ENCODE results near the gene COL4A2. TPM values are rescaled to one million over a fixed set of nuclear protein-coding genes. Genes with fewer than 3 reads are reported as not detected.
"Not testable (repeated sequence)": the region's sequence is repeated elsewhere in the genome, so short reads cannot be mapped to it uniquely, and the experiment has no call there.

Gene COL4A2
- total and polyA plus RNA-seq, 4 donors: 8.0 to 45.2 (median 40.3) TPM

DNA sequence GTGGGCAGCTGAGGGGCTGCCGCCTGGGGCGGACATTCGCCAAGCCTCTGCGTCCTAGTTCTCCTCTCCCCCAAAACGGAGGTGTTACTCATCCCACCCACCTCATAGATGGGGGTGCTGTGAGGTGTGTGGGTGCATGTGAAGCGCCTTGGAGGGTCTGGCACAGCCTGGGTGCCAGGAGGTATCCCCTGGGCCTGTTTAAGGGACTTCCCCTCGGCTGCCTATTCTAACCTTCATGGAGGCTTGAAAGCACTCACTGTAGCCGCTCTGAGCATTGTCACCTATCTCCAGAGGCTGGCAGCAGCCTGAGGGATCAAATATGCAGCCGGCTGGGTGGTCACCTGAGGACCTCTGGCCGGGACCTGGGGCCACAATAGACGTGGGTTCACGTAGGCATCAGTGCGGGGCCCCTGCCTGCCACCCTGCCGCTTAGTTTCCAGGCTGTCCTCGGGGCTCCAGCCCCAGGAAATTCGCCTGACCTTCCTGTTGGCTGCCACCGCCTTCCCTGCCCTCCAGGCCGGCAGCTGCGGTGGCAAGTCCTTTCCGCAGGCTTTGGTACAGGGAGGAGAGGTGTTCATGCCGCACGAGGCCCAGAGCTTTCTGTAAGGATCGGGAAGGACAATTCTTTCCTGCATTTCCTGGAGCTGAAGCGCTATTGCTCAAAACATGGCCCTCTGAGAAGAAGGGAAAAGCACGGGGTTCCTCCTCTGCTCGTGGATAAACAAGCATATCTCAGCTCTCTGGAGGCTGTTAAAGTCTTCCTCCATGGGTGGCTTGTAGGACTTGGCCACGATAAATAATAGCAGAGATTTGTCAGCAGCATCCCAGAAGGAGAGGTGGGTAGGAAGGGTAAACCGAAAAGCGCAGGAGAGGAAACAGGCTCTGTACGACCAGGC is 4.6 kb downstream of the COL4A2 start:
- Histone ChIP-seq H3K27ac (ENCODE audit: low read depth in 1 of 2, low read length in 2 of 2) (peak overlapping the region in 1 of 2 donors; percentile 14), H3K36me3 (ENCODE audit: control insufficient read depth in 4 of 4, insufficient read depth in 3 of 4, low read depth in 1 of 4, low read length in 3 of 4) (no peaks in the 10 kb centered on the region), H3K9me3 (ENCODE audit: control insufficient read depth in 4 of 4, low read length in 3 of 4) (no peaks in the 10 kb centered on the region), H3K27me3 (ENCODE audit: control insufficient read depth in 4 of 4, insufficient read depth in 4 of 4, low read length in 3 of 4) (peaks cover 0 to 18% (median 6%) of the 10 kb centered on the region in 4 donors), H3K4me1 (ENCODE audit: control insufficient read depth in 4 of 4, insufficient read depth in 4 of 4, low read length in 3 of 4) (peaks cover 2 to 28% (median 18%) of the 10 kb centered on the region in 4 donors), H3K9ac (ENCODE audit: low read depth in 1 of 2, low read length in 2 of 2) (no peak overlapping the region), H3K4me3 (ENCODE audit: low read depth in 1 of 3, low read length in 3 of 3) (no peak overlapping the region)
- WGBS: 59% methylated on average over 30 of the region's 30 CpGs
- DNase-seq (ENCODE audit: low spot score): no peak
- TF ChIP-seq, protein P1, sequence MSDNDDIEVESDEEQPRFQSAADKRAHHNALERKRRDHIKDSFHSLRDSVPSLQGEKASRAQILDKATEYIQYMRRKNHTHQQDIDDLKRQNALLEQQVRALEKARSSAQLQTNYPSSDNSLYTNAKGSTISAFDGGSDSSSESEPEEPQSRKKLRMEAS (IDR thresholded peaks at IDR 0.05): no peak
- TF ChIP-seq ZBTB33 (IDR thresholded peaks at IDR 0.05) (no peak), YY1 (IDR thresholded peaks at IDR 0.05) (no peak), NR2F2 (IDR thresholded peaks at IDR 0.05) (no peak), RAD21 (IDR thresholded peaks at IDR 0.05) (no peak), HNF4G (IDR thresholded peaks at IDR 0.05) (no peak), EGR1 (IDR thresholded peaks at IDR 0.05; ENCODE audit: low read depth in 2 of 2) (no peak)
- TF ChIP-seq, protein P2, sequence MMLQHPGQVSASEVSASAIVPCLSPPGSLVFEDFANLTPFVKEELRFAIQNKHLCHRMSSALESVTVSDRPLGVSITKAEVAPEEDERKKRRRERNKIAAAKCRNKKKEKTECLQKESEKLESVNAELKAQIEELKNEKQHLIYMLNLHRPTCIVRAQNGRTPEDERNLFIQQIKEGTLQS (IDR thresholded peaks at IDR 0.05): no peak

- H3K36me3 ChIP-seq (ENCODE audit: control insufficient read depth in 4 of 4, insufficient read depth in 3 of 4, low read depth in 1 of 4, low read length in 3 of 4): no peaks in the 10 kb centered on the region
- no peak overlapping the region for H3K4me3 ChIP-seq (ENCODE audit: low read depth in 1 of 3, low read length in 3 of 3)
- H3K9ac ChIP-seq (ENCODE audit: low read depth in 1 of 2, low read length in 2 of 2): no peak overlapping the region
- no peak overlapping the region for H3K27ac ChIP-seq (ENCODE audit: low read depth in 1 of 2, low read length in 2 of 2)
- 65% methylated on average over 4 of the region's 4 CpGs for WGBS
- peaks cover 0 to 20% (median 14%) of the 10 kb centered on the region in 4 donors for H3K4me1 ChIP-seq (ENCODE audit: control insufficient read depth in 4 of 4, insufficient read depth in 4 of 4, low read length in 3 of 4)
- TF ChIP-seq, protein P3, sequence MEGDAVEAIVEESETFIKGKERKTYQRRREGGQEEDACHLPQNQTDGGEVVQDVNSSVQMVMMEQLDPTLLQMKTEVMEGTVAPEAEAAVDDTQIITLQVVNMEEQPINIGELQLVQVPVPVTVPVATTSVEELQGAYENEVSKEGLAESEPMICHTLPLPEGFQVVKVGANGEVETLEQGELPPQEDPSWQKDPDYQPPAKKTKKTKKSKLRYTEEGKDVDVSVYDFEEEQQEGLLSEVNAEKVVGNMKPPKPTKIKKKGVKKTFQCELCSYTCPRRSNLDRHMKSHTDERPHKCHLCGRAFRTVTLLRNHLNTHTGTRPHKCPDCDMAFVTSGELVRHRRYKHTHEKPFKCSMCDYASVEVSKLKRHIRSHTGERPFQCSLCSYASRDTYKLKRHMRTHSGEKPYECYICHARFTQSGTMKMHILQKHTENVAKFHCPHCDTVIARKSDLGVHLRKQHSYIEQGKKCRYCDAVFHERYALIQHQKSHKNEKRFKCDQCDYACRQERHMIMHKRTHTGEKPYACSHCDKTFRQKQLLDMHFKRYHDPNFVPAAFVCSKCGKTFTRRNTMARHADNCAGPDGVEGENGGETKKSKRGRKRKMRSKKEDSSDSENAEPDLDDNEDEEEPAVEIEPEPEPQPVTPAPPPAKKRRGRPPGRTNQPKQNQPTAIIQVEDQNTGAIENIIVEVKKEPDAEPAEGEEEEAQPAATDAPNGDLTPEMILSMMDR (IDR thresholded peaks at IDR 0.05; ENCODE audit: low read depth, low read length, missing input control): no peak
- TF ChIP-seq RXRA (IDR thresholded peaks at IDR 0.05) (no peak), SP1 (IDR thresholded peaks at IDR 0.05) (no peak), FOXA1 (IDR thresholded peaks at IDR 0.05) (no peak), JUND (IDR thresholded peaks at IDR 0.05) (no peak), HNF4A (conservative IDR thresholded peaks at IDR 0.05) (no peak), EGR1 (IDR thresholded peaks at IDR 0.05; ENCODE audit: low read depth in 2 of 2) (no peak), GABPA (IDR thresholded peaks at IDR 0.05 in 1 of 2, conservative IDR thresholded peaks at IDR 0.05 in 1 of 2) (no peak)
- TF ChIP-seq, protein P2 (IDR thresholded peaks at IDR 0.05): no peak
- TF ChIP-seq, protein P1 (IDR thresholded peaks at IDR 0.05): no peak
- no peak for DNase-seq (ENCODE audit: low spot score)
- no peaks in the 10 kb centered on the region for H3K9me3 ChIP-seq (ENCODE audit: control insufficient read depth in 4 of 4, low read length in 3 of 4)
- H3K27me3 ChIP-seq (ENCODE audit: control insufficient read depth in 4 of 4, insufficient read depth in 4 of 4, low read length in 3 of 4): peaks cover 0 to 13% (median 6%) of the 10 kb centered on the region in 4 donors
Measured at GRCh38 chr13:110312339-110313031, 5.4 kb downstream of the COL4A2 start.

DNA sequence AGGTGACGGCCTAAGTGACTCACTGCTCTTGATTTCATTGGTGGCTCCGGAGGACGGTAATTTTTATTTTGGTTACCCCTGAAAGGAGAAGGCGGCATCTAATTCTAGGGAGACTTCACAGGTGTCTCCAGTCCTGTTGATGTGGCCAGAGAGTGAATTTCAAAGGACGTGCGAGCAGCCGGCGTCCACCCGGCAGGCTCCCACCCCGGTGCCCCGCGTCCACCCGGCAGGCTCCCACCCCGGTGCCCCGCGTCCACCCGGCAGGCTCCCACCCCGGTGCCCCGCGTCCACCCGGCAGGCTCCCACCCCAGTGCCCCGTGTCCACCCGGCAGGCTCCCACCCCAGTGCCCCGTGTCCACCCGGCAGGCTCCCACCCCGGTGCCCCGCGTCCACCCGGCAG is 6.2 kb downstream of the COL4A2 start:
- not testable (repeated sequence) for H3K36me3 ChIP-seq (ENCODE audit: control insufficient read depth in 4 of 4, insufficient read depth in 3 of 4, low read depth in 1 of 4, low read length in 3 of 4); DNase-seq (ENCODE audit: low spot score); H3K4me3 ChIP-seq (ENCODE audit: low read depth in 1 of 3, low read length in 3 of 3); H3K9me3 ChIP-seq (ENCODE audit: control insufficient read depth in 4 of 4, low read length in 3 of 4); H3K9ac ChIP-seq (ENCODE audit: low read depth in 1 of 2, low read length in 2 of 2); H3K27ac ChIP-seq (ENCODE audit: low read depth in 1 of 2, low read length in 2 of 2)
- peaks cover 0 to 12% (median 7%) of the 10 kb centered on the region in 4 donors for H3K4me1 ChIP-seq (ENCODE audit: control insufficient read depth in 4 of 4, insufficient read depth in 4 of 4, low read length in 3 of 4)
- H3K27me3 ChIP-seq (ENCODE audit: control insufficient read depth in 4 of 4, insufficient read depth in 4 of 4, low read length in 3 of 4): peaks cover 0 to 11% (median 6%) of the 10 kb centered on the region in 4 donors
- 92% methylated on average over 22 of the region's 29 CpGs for WGBS

- H3K4me1 ChIP-seq (ENCODE audit: control insufficient read depth in 4 of 4, insufficient read depth in 4 of 4, low read length in 3 of 4); H3K4me3 ChIP-seq (ENCODE audit: low read depth in 1 of 3, low read length in 3 of 3); H3K27me3 ChIP-seq (ENCODE audit: control insufficient read depth in 4 of 4, insufficient read depth in 4 of 4, low read length in 3 of 4); DNase-seq (ENCODE audit: low spot score); H3K27ac ChIP-seq (ENCODE audit: low read depth in 1 of 2, low read length in 2 of 2); H3K9me3 ChIP-seq (ENCODE audit: control insufficient read depth in 4 of 4, low read length in 3 of 4); H3K9ac ChIP-seq (ENCODE audit: low read depth in 1 of 2, low read length in 2 of 2); H3K36me3 ChIP-seq (ENCODE audit: control insufficient read depth in 4 of 4, insufficient read depth in 3 of 4, low read depth in 1 of 4, low read length in 3 of 4): not testable (repeated sequence)
- WGBS: 74% methylated on average over 10 of the region's 16 CpGs
Measured at GRCh38 chr13:110313733-110314132, 6.6 kb downstream of the COL4A2 start.

All from liver (tissue), 9 donors.